RKO (cell line): ENCODE measurements around the gene KRT71.
A peak's percentile ranks its signal among the peaks of the same experiment; 100 is the strongest.
"Not testable (repeated sequence)": the region's sequence is repeated elsewhere in the genome, so short reads cannot be mapped to it uniquely, and the experiment has no call there.

Experiments
- DNase-seq: peaks from one replicate; pipeline ENCODE4 v3.0.0-alpha.2; 2016; ENCODE audit warnings: low spot score

KRT71 gene

DNA sequence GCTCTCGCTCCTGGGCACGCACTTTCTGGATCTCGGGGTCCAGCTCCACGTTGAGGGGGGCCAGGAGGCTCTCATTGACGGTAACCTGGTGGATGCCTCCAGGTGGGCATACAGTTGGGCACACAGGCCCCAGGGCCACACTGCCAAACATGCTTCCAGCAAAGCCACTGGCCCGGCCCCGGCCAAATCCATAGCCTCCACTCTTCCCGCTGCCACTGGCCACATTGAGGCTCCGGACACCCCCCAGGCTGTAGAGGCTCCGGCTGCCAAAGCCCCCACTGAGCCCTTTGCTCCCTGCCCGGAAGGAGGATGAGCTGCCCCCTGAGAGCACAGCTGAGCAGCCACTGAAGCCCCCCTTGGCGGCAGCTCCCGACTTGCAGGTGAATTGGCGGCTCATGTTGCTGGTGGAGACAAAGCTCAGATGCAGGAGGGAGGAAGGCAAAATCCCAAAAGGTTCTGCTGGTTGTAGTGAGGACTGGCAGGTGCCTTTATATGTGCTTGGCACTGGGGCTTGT lies at the start of gene KRT71:
Gene KRT71 (minus strand): TSS at position 465 of the 515 bp plus-strand sequence. CDS start 68 bp downstream, at position 397.
- DNase-seq, result no peak

GRCh38 chr12:52602552-52602951 lies 49.6 kb upstream of the KRT71 start:
- no peak for DNase-seq

- DNase-seq, result no peak
These were observed 48.7 kb upstream of the KRT71 start for GRCh38 chr12:52601671-52602070.

DNA sequence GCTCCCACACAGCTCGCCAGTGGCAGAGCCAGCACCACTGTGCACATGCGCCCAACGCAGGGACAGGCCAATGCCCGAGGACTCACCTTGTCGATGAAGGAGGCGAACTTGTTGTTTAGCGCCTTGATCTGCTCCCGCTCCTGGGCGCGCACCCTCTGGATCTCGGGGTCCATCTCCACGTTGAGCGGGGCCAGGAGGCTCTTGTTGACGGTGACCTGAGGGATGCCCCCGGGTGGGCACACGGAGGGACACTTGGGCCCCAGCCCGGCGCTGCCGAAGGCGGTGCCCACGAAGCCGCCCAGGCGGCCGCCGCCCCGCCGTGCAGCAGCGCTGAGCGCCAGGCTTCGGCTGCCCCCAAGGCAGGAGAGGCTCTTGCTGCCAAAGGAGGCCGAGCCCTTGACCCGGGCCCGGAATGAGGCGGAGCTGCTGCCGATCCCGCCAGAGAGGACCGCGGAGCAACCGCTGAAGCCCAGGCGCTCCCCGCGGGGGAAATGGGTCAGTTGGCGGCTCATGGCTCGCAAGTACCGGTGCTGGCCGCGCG lies 48.1 kb upstream of the KRT71 start, which contains the start of gene KRT72:
Gene KRT72 (minus strand): TSS at position 523 of the 541 bp plus-strand sequence. CDS start 11 bp downstream, at position 512.
- DNase-seq, result no peak

DNA sequence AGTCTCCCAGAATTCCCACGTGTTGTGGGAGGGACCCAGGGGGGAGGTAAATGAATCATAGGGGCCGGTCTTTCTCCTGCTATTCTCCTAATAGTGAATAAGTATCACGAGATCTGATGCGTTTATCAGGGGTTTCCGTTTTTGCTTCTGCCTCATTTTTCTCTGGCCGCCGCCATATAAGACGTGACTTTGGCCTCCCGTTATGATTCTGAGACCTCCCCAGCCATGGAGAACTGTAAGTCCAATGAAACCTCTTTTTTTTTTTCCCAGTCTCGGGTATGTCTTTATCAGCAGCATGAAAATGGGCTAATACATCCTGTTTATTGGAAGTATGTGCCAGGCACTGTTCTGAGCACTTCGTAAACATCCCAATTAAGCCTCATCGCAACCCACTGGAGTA lies 47.5 kb upstream of the KRT71 start:
- DNase-seq, result no peak

DNA sequence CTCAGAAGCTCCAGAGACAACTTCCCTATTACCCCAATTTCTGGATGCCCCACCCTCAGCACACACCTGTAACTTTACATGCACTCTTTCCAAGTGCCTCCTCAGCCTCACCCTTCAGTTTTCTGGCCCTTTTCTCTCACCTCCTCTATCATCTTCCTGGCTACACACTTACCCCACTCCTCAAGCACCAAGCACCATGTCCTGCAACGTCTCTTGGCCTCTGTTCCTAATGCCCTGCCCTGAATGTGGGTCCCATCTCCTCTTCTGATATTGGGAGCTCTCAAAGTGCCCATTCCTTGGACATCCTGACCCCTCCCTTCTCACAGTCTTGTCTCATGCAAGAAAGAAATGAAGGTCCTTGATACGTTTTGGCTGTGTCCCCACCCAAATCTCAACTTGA lies 47.1 kb upstream of the KRT71 start:
- no peak for DNase-seq

GRCh38 chr12:52598966-52599365 lies 46.0 kb upstream of the KRT71 start:
- no peak for DNase-seq

GRCh38 chr12:52594237-52594636 lies 41.3 kb upstream of the KRT71 start:
- not testable (repeated sequence) for DNase-seq

DNA sequence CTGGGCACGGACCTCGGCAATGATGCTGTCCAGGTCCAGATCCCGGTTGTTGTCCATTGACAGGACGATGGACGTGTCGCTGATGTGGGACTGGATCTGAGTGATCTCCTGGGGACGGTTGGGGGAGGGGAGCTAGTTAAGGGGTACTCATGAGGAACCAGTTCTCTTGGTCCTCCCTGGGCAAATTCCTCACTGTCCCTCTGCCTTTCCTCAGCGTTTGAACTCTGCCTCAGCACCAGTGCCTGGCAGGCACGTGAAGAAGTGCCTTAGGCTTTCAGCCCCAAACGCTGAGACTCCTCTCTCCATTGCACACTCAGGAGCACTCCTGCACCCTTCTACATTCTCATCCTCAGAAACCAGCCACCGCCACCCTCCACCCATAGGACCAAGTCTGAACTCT lies 38.6 kb upstream of the KRT71 start:
- no peak for DNase-seq

DNA sequence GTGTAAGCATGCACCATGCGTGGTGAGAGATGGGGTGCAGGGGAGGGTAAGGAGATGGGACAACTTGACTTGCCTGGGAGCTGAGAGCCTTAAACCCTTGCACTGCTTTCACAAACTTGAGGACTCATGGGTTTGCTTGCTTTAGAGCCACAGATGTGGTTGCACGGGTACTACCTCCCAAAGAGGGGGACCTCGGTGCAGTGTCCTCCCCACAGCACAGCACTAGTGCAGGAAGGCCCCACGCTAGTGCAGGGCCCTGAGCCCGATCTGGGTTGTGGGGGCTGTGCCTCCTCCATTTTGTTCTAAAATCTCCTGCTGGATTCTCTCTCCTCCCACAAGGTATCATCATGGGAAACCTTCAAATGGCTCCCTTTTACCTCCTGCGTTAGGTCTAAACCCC lies 37.1 kb upstream of the KRT71 start:
- DNase-seq, result no peak

GRCh38 chr12:52587563-52587962 lies 34.6 kb upstream of the KRT71 start:
- no peak for DNase-seq

- no peak for DNase-seq
These were observed 33.0 kb upstream of the KRT71 start for GRCh38 chr12:52585946-52586345.

DNA sequence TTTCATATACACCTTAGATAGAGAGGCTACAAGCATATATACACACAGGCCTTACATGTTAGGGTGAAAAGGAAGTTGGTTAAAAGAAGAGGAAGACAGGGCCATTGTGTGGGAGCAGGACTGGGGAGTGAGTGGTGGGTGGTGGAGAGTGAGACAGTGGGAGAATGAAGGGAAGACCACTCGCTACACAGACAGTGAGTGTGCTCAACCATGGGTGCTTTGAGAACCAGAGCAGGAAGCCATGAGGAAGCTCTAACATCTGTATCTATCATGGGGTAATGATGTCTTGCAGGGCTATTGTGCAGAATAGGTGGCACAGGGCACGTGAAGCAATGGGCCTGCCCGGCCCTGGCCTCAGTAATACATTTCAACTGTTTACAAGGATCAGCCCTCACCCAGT lies 32.1 kb upstream of the KRT71 start:
- no peak for DNase-seq

DNA sequence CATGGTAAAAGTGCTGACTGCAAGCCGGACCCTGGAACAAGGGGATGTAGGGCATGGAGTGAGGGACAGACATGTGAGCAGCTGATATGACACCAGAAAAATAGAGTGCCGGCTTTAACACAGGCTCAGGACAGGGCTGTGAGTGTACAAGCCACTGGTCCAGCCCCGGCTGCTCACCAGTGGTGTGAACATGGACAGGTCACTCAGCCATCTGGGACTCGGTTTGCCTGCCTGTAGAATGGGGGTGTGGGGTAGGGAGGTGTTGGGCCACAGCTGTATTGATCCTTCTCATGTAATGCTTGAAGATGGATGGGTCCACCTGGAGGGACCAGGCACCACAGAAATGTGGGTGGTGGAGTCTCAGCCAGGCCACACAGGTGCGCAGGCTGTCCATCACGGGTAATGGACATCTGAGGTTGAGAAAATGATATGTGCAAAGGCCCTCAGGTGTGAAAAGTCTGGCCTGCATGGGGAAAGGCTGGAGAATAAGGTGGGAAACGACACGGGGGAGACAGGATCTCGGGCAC lies 31.3 kb upstream of the KRT71 start:
- no peak for DNase-seq

- peak; percentile 35 for DNase-seq
These were observed 30.1 kb upstream of the KRT71 start for GRCh38 chr12:52582971-52583456.

GRCh38 chr12:52582486-52582885 lies 29.5 kb upstream of the KRT71 start:
- DNase-seq, result no peak

- no peak for DNase-seq
These were observed 28.5 kb upstream of the KRT71 start for GRCh38 chr12:52581481-52581880.

DNA sequence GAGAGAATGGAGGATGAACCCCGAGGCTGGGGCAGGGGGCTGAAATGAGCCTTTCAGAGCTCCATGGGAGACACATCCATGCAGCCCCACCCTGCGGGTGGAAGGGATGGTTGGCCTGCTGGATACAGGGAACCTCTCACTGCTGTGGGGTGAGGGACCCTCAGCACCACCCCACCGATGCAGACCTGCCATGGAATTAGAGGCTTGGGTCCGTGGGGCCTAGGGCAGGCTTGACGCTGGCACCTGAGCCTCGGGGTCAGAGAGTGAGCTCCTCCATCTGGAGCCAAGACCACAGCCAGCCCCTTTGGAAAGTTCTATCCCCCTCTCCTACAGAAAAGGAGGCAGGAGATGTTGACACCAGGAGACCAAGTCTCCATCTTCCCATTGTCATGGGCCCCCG lies 28.1 kb upstream of the KRT71 start:
- DNase-seq, result no peak

DNA sequence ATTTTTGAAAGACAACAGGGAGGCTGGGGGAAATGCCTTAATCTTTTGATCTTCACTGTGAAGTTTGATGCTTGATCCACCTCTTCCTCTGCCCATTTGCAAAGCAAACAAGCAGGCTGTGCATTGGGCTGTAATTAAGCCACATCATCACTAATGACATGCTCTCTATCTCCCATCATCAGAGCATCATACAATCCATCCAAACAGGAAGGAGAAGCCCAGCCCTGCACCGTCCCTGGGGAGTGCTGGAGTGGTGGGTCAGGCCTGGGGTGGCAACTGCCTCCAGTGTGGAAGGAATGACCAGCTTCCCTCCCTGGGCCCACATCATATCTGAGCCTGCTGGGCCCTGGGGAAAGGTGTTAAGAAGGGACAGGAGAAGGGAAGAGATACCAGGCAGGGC lies 27.6 kb upstream of the KRT71 start:
- no peak for DNase-seq

DNA sequence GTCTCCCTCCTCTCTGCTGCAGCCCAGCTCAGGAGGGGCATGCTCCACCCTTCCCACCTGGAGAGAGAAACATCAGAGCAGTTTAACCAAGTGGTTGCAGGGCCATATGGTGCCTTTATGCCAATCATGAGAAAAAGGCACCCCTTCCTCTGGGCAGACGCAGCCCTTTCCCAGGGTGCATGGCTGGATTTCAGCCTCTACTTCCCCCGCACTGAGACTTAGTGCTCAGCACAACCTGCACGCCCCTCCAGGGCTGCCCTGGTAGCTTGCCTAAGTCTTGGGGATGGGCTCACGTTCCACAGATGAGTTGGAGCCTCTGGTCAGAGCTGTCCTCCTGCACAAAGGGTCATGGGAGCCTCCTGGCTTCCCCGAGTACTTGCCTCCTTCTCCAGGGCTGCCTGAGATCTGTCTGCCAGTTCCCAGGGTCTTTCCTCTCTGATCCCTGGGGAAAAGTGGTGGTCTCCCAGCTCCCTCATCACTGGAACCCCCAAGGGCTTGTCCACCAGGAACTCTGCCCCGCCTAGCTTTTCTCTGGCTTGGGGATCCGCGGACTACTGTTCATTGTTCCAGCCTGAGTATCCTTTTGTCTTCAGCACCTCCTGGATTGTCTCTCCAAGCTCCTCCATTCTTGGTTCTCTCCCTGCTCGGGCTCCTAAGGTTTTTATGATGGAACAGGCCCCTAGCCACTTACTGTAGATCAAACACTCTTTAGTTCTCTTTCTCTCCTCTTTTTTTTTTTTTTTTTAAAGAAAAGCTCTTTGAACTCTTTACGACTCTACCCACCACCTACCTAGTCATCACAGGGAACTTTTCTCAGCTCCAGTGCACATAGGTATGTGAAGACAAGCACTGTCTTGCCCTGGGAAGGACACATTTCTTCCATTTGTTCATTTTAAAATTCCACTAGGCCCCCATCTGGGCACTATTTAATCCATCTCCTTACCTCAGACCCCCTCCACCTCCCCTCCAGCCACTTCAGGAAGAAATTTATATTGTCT lies 26.8 kb upstream of the KRT71 start:
- DNase-seq, result no peak

- DNase-seq, result no peak
These were observed 25.5 kb upstream of the KRT71 start for GRCh38 chr12:52578469-52578868.

DNA sequence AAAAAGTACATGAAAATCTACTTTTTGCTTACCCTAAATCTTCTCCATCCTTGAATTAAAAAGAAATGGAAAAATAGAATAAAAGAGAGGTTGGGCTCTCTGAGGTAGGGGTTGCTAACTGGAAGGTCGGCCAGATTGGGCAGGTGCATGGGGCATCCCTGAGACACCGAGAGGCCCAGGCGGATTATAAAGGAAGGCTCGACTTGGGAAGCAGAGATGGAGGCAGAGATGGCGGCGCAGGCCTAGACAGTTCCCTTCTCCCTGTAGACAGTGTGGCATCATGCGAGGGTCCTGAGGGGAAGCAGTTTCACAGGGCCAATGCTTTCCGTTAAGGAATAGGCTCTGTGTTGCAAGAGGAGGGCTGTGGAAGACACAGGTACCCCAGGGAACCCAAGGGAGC lies 24.4 kb upstream of the KRT71 start:
- DNase-seq, result no peak

DNA sequence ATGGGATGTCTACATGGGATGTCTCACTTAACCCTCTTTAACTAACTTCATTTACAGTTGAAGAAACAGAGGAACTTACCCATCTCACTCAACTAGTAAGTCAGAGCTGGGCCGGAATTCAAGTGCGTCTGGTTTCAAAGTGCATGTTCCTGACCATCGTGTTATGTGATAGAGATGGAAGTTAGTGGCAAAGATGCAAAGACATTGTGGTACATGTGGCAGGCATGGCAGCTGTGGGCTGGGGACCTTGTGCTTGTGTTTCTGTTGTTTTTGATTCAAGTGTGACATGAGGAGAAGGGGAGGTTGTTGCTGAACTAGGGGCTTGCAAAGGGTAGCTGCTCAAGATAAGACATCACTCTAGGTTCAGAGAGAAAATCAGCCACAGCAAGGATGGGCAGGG lies 23.0 kb upstream of the KRT71 start:
- no peak for DNase-seq
